HG03439 (cell line): ENCODE results near the gene NDUFC1.
"Not testable (repeated sequence)": the region's sequence is repeated elsewhere in the genome, so short reads cannot be mapped to it uniquely, and the experiment has no call there.

Experiments used
- ATAC-seq: cut with Tn5 transposase; IDR thresholded peaks from one replicate; pipeline ENCODE4 v1.9.1; 2021; ENCODE audit warnings: mild to moderate bottlenecking, moderate library complexity; ENCODE audit not compliant: unreplicated experiment

NDUFC1 gene

GRCh38 chr4:139299536-139299935, 2.7 kb downstream of the NDUFC1 start:
- ATAC-seq: no peak

GRCh38 chr4:139297001-139297410, 5.3 kb downstream of the NDUFC1 start:
- ATAC-seq: no peak

- ATAC-seq: no peak
Measured at GRCh38 chr4:139295942-139296299, 6.4 kb downstream of the NDUFC1 start.

GRCh38 chr4:139295206-139295941, 6.9 kb downstream of the NDUFC1 start:
- ATAC-seq: peak; percentile 95

GRCh38 chr4:139286186-139286698, 16.0 kb downstream of the NDUFC1 start:
- no peak for ATAC-seq

- ATAC-seq: no peak
Measured at GRCh38 chr4:139282721-139283075, 19.6 kb downstream of the NDUFC1 start.

GRCh38 chr4:139282065-139282720, 20.1 kb downstream of the NDUFC1 start:
- no peak for ATAC-seq

- ATAC-seq: no peak
Measured at GRCh38 chr4:139279760-139280620, 22.3 kb downstream of the NDUFC1 start, which contains the start of gene MGARP. Gene MGARP, minus strand, starts transcription at chr4:139280225. Its CDS starts 67 bp downstream, at chr4:139280158.

GRCh38 chr4:139278912-139279759, 23.1 kb downstream of the NDUFC1 start:
- no peak for ATAC-seq

GRCh38 chr4:139278485-139278884, 23.8 kb downstream of the NDUFC1 start:
- ATAC-seq: no peak

GRCh38 chr4:139275281-139275735, 27.0 kb downstream of the NDUFC1 start:
- no peak for ATAC-seq

GRCh38 chr4:139274790-139275189, 27.5 kb downstream of the NDUFC1 start:
- ATAC-seq: no peak

GRCh38 chr4:139273835-139274234, 28.4 kb downstream of the NDUFC1 start:
- ATAC-seq: no peak

GRCh38 chr4:139267301-139267700, 35.0 kb downstream of the NDUFC1 start:
- ATAC-seq: no peak

- ATAC-seq: peak; percentile 99
Measured at GRCh38 chr4:139266583-139267257, 35.6 kb downstream of the NDUFC1 start.

- ATAC-seq: no peak
Measured at GRCh38 chr4:139266208-139266582, 36.1 kb downstream of the NDUFC1 start.

- ATAC-seq: no peak
Measured at GRCh38 chr4:139265654-139266053, 36.6 kb downstream of the NDUFC1 start.

GRCh38 chr4:139256349-139256748, 45.9 kb downstream of the NDUFC1 start:
- no peak for ATAC-seq

- not testable (repeated sequence) for ATAC-seq
Measured at GRCh38 chr4:139255581-139255980, 46.7 kb downstream of the NDUFC1 start.

- no peak for ATAC-seq
Measured at GRCh38 chr4:139253713-139254112, 48.6 kb downstream of the NDUFC1 start.
